Measurements from ENCODE around the gene NT5DC3. TPM values are rescaled to one million over a fixed set of nuclear protein-coding genes. Genes with fewer than 3 reads are reported as not detected.

NT5DC3 gene
- total RNA-seq, 4 donors from 2014 or later, result 64.5 to 185 (median 131) TPM

DNA sequence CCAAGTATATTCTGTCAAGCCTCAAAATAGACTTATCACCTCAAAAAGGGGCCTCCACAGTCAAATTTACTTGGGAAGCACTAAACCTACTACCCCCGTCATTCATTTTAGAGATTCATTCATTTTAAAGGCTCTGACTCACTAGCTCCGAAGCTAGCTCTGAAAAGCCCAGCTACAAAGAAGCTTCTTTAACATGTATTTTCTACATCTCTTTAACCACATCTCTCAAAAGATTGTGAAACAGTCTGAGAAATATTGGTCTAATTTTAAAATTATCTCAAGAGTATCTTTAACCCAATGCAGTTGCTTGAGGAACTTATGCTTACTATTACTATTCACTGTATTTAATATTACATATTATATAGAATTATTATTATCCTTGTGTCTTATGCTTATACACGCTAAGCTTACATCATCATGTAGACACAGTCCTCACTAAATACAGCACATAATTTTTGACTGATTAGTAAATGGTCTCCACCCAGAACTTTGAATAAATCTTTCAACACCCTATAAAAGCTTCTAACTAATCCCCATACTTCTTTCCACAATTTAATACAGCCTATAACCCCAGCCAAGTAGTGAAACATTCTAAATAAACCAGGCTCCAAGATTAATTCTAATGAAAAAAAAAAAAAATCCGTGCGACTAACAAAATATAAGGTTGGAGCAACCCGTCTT is 7.8 kb downstream of the NT5DC3 start:
- Histone ChIP-seq H3K4me1 (peaks cover 11 to 85% (median 14%) of the 10 kb centered on the region in 3 donors), H3K36me3 (peaks cover 0 to 29% of the 10 kb centered on the region in 2 donors), H3K27me3 (no peaks in the 10 kb centered on the region), H3K9me3 (no peaks in the 10 kb centered on the region), H3K27ac (peak overlapping the region in 3 of 4 donors; percentile 14 to 97 (median 94)), H3K4me3 (peak overlapping the region; percentile 14 to 29)
- TF ChIP-seq POLR2A (IDR thresholded peaks at IDR 0.05) (no peak), EP300 (IDR thresholded peaks at IDR 0.05) (no peak), POLR2AphosphoS5 (IDR thresholded peaks at IDR 0.05) (no peak)
- TF ChIP-seq, protein P1, sequence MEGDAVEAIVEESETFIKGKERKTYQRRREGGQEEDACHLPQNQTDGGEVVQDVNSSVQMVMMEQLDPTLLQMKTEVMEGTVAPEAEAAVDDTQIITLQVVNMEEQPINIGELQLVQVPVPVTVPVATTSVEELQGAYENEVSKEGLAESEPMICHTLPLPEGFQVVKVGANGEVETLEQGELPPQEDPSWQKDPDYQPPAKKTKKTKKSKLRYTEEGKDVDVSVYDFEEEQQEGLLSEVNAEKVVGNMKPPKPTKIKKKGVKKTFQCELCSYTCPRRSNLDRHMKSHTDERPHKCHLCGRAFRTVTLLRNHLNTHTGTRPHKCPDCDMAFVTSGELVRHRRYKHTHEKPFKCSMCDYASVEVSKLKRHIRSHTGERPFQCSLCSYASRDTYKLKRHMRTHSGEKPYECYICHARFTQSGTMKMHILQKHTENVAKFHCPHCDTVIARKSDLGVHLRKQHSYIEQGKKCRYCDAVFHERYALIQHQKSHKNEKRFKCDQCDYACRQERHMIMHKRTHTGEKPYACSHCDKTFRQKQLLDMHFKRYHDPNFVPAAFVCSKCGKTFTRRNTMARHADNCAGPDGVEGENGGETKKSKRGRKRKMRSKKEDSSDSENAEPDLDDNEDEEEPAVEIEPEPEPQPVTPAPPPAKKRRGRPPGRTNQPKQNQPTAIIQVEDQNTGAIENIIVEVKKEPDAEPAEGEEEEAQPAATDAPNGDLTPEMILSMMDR (IDR thresholded peaks at IDR 0.05), result no peak
- ATAC-seq, result no peak
- WGBS, 2 donors (ENCODE audit: low coverage in 1 of 2), result 30 to 50% methylated on average over 3 to 6 of the region's 6 CpGs

GRCh38 chr12:103832048-103832997 is 8.7 kb downstream of the NT5DC3 start:
- TF ChIP-seq POLR2AphosphoS5 (IDR thresholded peaks at IDR 0.05), result no peak
- TF ChIP-seq, protein P1 (IDR thresholded peaks at IDR 0.05), result no peak
- TF ChIP-seq POLR2A (IDR thresholded peaks at IDR 0.05), result no peak
- no peak for TF ChIP-seq EP300 (IDR thresholded peaks at IDR 0.05)
- Histone ChIP-seq H3K36me3 (peaks cover 0 to 26% of the 10 kb centered on the region in 2 donors), H3K9me3 (no peaks in the 10 kb centered on the region), H3K27ac (peak overlapping the region in 2 of 4 donors; percentile 29 to 34), H3K4me3 (peak overlapping the region in 1 of 2 donors; percentile 14), H3K27me3 (no peaks in the 10 kb centered on the region), H3K4me1 (peaks cover 11 to 90% (median 14%) of the 10 kb centered on the region in 3 donors)
- no peak for ATAC-seq
- WGBS, 2 donors (ENCODE audit: low coverage in 1 of 2), result 83 to 87% methylated on average over 6 to 11 of the region's 11 CpGs

DNA sequence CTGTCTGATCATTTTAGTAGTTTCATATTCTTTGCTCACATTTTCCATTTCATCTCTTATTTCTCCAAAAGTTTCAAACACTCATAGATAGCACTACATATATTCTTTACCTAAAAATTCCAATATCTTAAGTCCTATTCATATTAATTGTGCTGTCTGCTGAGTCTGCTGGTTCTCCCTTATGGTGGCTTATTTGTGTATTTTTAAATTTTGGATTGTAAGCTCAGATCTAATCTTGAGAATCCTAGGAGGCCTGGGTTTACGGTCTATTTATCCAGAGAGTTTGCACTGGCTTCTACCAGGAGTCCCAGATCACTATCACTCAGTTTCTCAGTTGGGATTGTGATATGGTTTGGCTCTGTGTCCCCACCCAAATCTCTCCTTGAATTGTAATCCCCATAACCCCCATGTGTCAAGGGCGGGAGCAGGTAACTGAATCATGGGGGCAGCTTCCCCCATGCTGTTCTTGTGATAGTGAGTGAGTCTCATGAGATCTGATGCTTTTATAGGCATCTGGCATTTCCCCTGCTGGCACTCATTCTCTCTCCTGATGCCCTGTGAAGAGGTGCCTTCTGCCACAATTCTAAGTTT is 10.2 kb downstream of the NT5DC3 start:
- Histone ChIP-seq H3K4me1 (peaks cover 11 to 88% (median 15%) of the 10 kb centered on the region in 3 donors), H3K27ac (no peak overlapping the region), H3K27me3 (no peaks in the 10 kb centered on the region), H3K9me3 (no peaks in the 10 kb centered on the region), H3K4me3 (no peak overlapping the region), H3K36me3 (peaks cover 0 to 11% of the 10 kb centered on the region in 2 donors)
- ATAC-seq, result no peak
- 100% methylated on average over 1 to 2 of the region's 2 CpGs for WGBS, 2 donors (ENCODE audit: low coverage in 1 of 2)
- TF ChIP-seq EP300 (IDR thresholded peaks at IDR 0.05) (no peak), POLR2AphosphoS5 (IDR thresholded peaks at IDR 0.05) (no peak), POLR2A (IDR thresholded peaks at IDR 0.05) (no peak)
- TF ChIP-seq, protein P1 (IDR thresholded peaks at IDR 0.05), result no peak

DNA sequence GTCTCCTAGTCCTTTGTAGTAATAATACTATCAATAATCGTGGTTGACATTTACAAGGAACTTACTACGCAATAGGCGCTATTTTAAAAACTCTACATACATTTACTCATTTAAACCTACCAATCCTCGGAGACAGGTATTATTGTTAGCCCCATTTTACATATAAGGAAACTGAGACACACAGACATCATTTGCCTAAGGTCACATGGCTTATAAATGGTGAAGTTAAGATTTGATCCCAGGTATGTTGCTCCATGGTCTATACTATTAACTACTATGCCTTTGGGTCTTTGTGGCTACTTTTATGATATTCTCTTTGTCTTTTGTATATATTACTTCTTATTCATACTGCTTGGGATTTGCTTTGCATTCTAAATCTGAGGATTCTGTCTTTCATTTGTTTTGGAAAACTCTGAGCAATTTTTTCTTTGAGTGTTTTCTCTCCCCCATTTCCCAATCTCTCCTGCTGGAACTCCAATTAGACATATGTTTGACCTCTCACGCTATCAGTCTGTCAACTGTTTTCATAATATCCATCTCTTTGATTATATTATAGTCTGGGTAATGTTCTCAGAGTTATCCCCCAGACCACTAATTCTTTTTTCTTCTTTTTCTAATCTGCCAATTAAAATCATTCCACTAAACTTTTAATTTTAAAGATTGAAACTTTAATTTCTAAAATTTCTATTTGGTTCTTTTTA is 10.9 kb downstream of the NT5DC3 start:
- H3K4me1 ChIP-seq, result peaks cover 11 to 88% (median 11%) of the 10 kb centered on the region in 3 donors
- WGBS, 2 donors (ENCODE audit: low coverage in 1 of 2), result 96 to 98% methylated on average over 5 of the region's 5 CpGs
- ATAC-seq, result no peak
- peaks cover 0 to 8% of the 10 kb centered on the region in 2 donors for H3K36me3 ChIP-seq
- no peaks in the 10 kb centered on the region for H3K9me3 ChIP-seq
- no peak overlapping the region for H3K27ac ChIP-seq
- no peak for TF ChIP-seq EP300 (IDR thresholded peaks at IDR 0.05)
- no peak for TF ChIP-seq POLR2A (IDR thresholded peaks at IDR 0.05)
- no peak for TF ChIP-seq POLR2AphosphoS5 (IDR thresholded peaks at IDR 0.05)
- TF ChIP-seq, protein P1 (IDR thresholded peaks at IDR 0.05), result no peak
- H3K27me3 ChIP-seq, result no peaks in the 10 kb centered on the region
- no peak overlapping the region for H3K4me3 ChIP-seq
